Neural cell (in vitro differentiated cells): ENCODE results near the gene ABCA13. TPM values are rescaled to one million over a fixed set of nuclear protein-coding genes. Genes with fewer than 3 reads are reported as not detected.

Source experiments
- H2AFZ ChIP-seq: fragments of 200-600, 300-800 bp; sonication (generic), shearing (Covaris generic); 2 replicates; pipeline ENCODE4 v1.6.0; 2014; ENCODE audit warnings: low read depth, mild to moderate bottlenecking, antibody characterized with exemption, low read length, moderate library complexity
- H3F3A ChIP-seq: fragments of 200-600 bp; shearing (Covaris generic); 2 replicates; pipeline ENCODE4 v1.6.1; 2016; ENCODE audit warnings: mild to moderate bottlenecking, moderate library complexity, mixed read lengths, antibody characterized with exemption, low read length; ENCODE audit not compliant: insufficient read depth, poor library complexity, severe bottlenecking
- H3K27ac ChIP-seq: fragments of 200-600, 300-800 bp; sonication (generic), shearing (Covaris generic); 2 replicates; pipeline ENCODE4 v1.5.1; 2014; ENCODE audit warnings: mild to moderate bottlenecking, low read length, moderate library complexity
- H3K27me3 ChIP-seq: fragments of 300-800, 200-600 bp; sonication (generic), shearing (Covaris generic); 2 replicates; pipeline ENCODE4 v1.6.0; 2014; ENCODE audit warnings: mild to moderate bottlenecking, low read depth, low read length, moderate library complexity; ENCODE audit not compliant: insufficient read depth
- H3K36me3 ChIP-seq: fragments of 300-800, 200-600 bp; sonication (generic), shearing (Covaris generic); 2 replicates; pipeline ENCODE4 v1.5.1; 2014; ENCODE audit warnings: mild to moderate bottlenecking, antibody characterized with exemption, low read length, moderate library complexity; ENCODE audit not compliant: insufficient read depth
- H3K4me2 ChIP-seq: fragments of 300-800, 200-600 bp; sonication (generic), shearing (Covaris generic); 2 replicates; pipeline ENCODE4 v1.6.0; 2014; ENCODE audit warnings: mild to moderate bottlenecking, low read length
- H3K4me3 ChIP-seq: fragments of 300-800, 200-600 bp; sonication (generic), shearing (Covaris generic); 2 replicates; pipeline ENCODE4 v1.5.1; 2014; ENCODE audit warnings: mild to moderate bottlenecking, low read length, moderate library complexity
- H3K79me2 ChIP-seq: fragments of 200-600 bp; shearing (Covaris generic); replicated peaks from 2 replicates; pipeline ENCODE4 v1.6.0; 2014; ENCODE audit warnings: mild to moderate bottlenecking, low read length, moderate library complexity; ENCODE audit not compliant: insufficient read depth
- H3K9ac ChIP-seq: fragments of 300-800, 200-600 bp; sonication (generic), shearing (Covaris generic); 2 replicates; pipeline ENCODE4 v1.6.1; 2016; ENCODE audit warnings: mild to moderate bottlenecking, low read length, mixed read lengths
- H3K9me2 ChIP-seq: fragments of 200-600 bp; shearing (Covaris generic); 2 replicates; pipeline ENCODE4 v1.6.1; 2016; ENCODE audit warnings: mild to moderate bottlenecking, low read length, mixed read lengths; ENCODE audit not compliant: insufficient read depth
- H3K9me3 ChIP-seq: fragments of 200-600, 300-800 bp; sonication (generic), shearing (Covaris generic); 2 replicates; pipeline ENCODE4 v1.6.1; 2016; ENCODE audit warnings: mild to moderate bottlenecking, mixed run types, low read length, moderate library complexity, mixed read lengths
- H4K20me1 ChIP-seq: fragments of 200-600 bp; shearing (Covaris generic); 2 replicates; pipeline ENCODE4 v1.6.1; 2016; ENCODE audit warnings: mild to moderate bottlenecking, mixed run types; ENCODE audit not compliant: insufficient read depth
- EP300 ChIP-seq: fragments of 450-650 bp; conservative IDR thresholded peaks from 2 replicates; pipeline ENCODE4 v1.6.1; 2014; ENCODE audit warnings: antibody characterized with exemption, mild to moderate bottlenecking, moderate library complexity; ENCODE audit not compliant: poor library complexity, severe bottlenecking
- EZH2 ChIP-seq: fragments of 200-600, 300-800 bp; shearing (Covaris generic), sonication (generic); IDR thresholded peaks from 2 replicates; pipeline ENCODE4 v1.6.1; 2014; ENCODE audit warnings: antibody characterized with exemption, low read length, borderline replicate concordance, mild to moderate bottlenecking; ENCODE audit not compliant: insufficient read depth, poor library complexity, severe bottlenecking
- MXI1 ChIP-seq: fragments of 450-650 bp; conservative IDR thresholded peaks from 2 replicates; pipeline ENCODE4 v1.6.1; 2014; ENCODE audit warnings: antibody characterized with exemption, mild to moderate bottlenecking; ENCODE audit not compliant: poor library complexity, severe bottlenecking
- POLR2AphosphoS5 ChIP-seq: IDR thresholded peaks from 2 replicates; pipeline ENCODE4 v1.6.1; 2012
- RAD21 ChIP-seq: fragments of 450-650 bp; conservative IDR thresholded peaks from 2 replicates; pipeline ENCODE4 v1.6.1; 2014; ENCODE audit warnings: antibody characterized with exemption, mild to moderate bottlenecking, moderate library complexity
- REST ChIP-seq: IDR thresholded peaks from 2 replicates; pipeline ENCODE4 v1.6.1; 2012; ENCODE audit warnings: borderline replicate concordance
- SMC3 ChIP-seq: fragments of 450-650 bp; conservative IDR thresholded peaks from 2 replicates; pipeline ENCODE4 v1.6.1; 2014; ENCODE audit warnings: antibody characterized with exemption, mild to moderate bottlenecking, moderate library complexity; ENCODE audit not compliant: poor library complexity
- TAF1 ChIP-seq: IDR thresholded peaks from 2 replicates; pipeline ENCODE4 v1.6.1; 2012; ENCODE audit warnings: low read depth
- polyA plus RNA-seq: library from polyadenylated mRNA; depleted of rRNA; stranded (reverse); fragments of >200 nt; gene quantifications from 2 replicates; pipeline ENCODE4 v1.2.3, GENCODE V29; 2014
- TF ChIP-seq, protein P1 (sequence below): fragments of 450-650 bp; IDR thresholded peaks from 2 replicates; pipeline ENCODE4 v1.5.1; 2014; ENCODE audit warnings: antibody characterized with exemption, mild to moderate bottlenecking, moderate library complexity; ENCODE audit not compliant: poor library complexity, severe bottlenecking

The ABCA13 gene
- polyA plus RNA-seq, 1 donor from 2014 or later, result 0.20 TPM

- no peak overlapping the region for H3K27ac ChIP-seq
- H3K27me3 ChIP-seq, result no peaks in the 10 kb centered on the region
- no peaks in the 10 kb centered on the region for H3K9me3 ChIP-seq
- no peak overlapping the region for H3K4me3 ChIP-seq
- H3F3A ChIP-seq, result no peaks in the 10 kb centered on the region
- H3K79me2 ChIP-seq, result no peaks in the 10 kb centered on the region
- H3K9ac ChIP-seq, result no peak overlapping the region
- no peak overlapping the region for H2AFZ ChIP-seq
- H3K4me2 ChIP-seq, result no peak overlapping the region
- no peak for TF ChIP-seq MXI1
- no peak for TF ChIP-seq EZH2
- TF ChIP-seq REST, result no peak
- no peaks in the 10 kb centered on the region for H3K9me2 ChIP-seq
- no peaks in the 10 kb centered on the region for H4K20me1 ChIP-seq
- no peaks in the 10 kb centered on the region for H3K36me3 ChIP-seq
These were observed 6.1 kb upstream of the ABCA13 start for GRCh38 chr7:48165157-48165556.

- Histone ChIP-seq H3K79me2 (no peaks in the 10 kb centered on the region), H4K20me1 (no peaks in the 10 kb centered on the region), H3K27ac (no peak overlapping the region), H3K27me3 (no peaks in the 10 kb centered on the region), H3K9ac (no peak overlapping the region), H2AFZ (no peak overlapping the region), H3K4me3 (no peak overlapping the region), H3K4me2 (no peak overlapping the region), H3K9me2 (no peaks in the 10 kb centered on the region), H3K36me3 (no peaks in the 10 kb centered on the region), H3K9me3 (no peaks in the 10 kb centered on the region), H3F3A (no peaks in the 10 kb centered on the region)
- TF ChIP-seq RAD21 (no peak), REST (no peak), EZH2 (no peak), POLR2AphosphoS5 (no peak), TAF1 (no peak), SMC3 (no peak), EP300 (no peak), MXI1 (no peak)
- TF ChIP-seq, protein P1, sequence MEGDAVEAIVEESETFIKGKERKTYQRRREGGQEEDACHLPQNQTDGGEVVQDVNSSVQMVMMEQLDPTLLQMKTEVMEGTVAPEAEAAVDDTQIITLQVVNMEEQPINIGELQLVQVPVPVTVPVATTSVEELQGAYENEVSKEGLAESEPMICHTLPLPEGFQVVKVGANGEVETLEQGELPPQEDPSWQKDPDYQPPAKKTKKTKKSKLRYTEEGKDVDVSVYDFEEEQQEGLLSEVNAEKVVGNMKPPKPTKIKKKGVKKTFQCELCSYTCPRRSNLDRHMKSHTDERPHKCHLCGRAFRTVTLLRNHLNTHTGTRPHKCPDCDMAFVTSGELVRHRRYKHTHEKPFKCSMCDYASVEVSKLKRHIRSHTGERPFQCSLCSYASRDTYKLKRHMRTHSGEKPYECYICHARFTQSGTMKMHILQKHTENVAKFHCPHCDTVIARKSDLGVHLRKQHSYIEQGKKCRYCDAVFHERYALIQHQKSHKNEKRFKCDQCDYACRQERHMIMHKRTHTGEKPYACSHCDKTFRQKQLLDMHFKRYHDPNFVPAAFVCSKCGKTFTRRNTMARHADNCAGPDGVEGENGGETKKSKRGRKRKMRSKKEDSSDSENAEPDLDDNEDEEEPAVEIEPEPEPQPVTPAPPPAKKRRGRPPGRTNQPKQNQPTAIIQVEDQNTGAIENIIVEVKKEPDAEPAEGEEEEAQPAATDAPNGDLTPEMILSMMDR, result no peak
These were observed 3.1 kb upstream of the ABCA13 start for GRCh38 chr7:48168159-48168558.
